Stomach (tissue), 4 donors: ENCODE data around the gene RIPOR3.

Source experiments
- POLR2A ChIP-seq, 4 donors: fragments of 450-650 bp; IDR thresholded peaks; one replicate each; pipeline ENCODE4 v1.6.1; 2016; ENCODE audit warnings: antibody characterized with exemption in 4 of 4, control low read depth in 2 of 4, mild to moderate bottlenecking in 1 of 4, moderate library complexity in 1 of 4
- TF ChIP-seq, protein P1 (sequence below), 7 experiments: fragments of 450-650 bp in 4 of 7; fragments of 200-600 bp in 3 of 7; sonication (generic) in 3 of 7; IDR thresholded peaks; one replicate each; pipeline ENCODE4 v1.5.1; 2016 to 2019; ENCODE audit warnings: antibody characterized with exemption in 7 of 7, control low read depth in 2 of 7, mild to moderate bottlenecking in 1 of 7

GRCh38 chr20:50590348-50590664 is 101.0 kb downstream of the RIPOR3 start:
- TF ChIP-seq, protein P1, sequence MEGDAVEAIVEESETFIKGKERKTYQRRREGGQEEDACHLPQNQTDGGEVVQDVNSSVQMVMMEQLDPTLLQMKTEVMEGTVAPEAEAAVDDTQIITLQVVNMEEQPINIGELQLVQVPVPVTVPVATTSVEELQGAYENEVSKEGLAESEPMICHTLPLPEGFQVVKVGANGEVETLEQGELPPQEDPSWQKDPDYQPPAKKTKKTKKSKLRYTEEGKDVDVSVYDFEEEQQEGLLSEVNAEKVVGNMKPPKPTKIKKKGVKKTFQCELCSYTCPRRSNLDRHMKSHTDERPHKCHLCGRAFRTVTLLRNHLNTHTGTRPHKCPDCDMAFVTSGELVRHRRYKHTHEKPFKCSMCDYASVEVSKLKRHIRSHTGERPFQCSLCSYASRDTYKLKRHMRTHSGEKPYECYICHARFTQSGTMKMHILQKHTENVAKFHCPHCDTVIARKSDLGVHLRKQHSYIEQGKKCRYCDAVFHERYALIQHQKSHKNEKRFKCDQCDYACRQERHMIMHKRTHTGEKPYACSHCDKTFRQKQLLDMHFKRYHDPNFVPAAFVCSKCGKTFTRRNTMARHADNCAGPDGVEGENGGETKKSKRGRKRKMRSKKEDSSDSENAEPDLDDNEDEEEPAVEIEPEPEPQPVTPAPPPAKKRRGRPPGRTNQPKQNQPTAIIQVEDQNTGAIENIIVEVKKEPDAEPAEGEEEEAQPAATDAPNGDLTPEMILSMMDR (IDR thresholded peaks at IDR 0.05) = no peak
- TF ChIP-seq POLR2A (IDR thresholded peaks at IDR 0.05) = no peak
